SK-N-SH treated with all-trans-retinoic acid at 6 μM for 48 hours (cell line): ENCODE results near the gene TNIP1.

Experiments used
- ATAC-seq: fragments of 200-7000 bp; cut with Tn5 transposase; 3 replicates; pipeline ENCODE4 v1.9.1; 2020; ENCODE audit warnings: mild to moderate bottlenecking, moderate library complexity
- ARNTL ChIP-seq: fragments of 450-650 bp; formaldehyde crosslinking; IDR thresholded peaks from 2 replicates; pipeline ENCODE4 v1.5.0; 2020; ENCODE audit warnings: low read depth, mild to moderate bottlenecking, moderate library complexity, borderline replicate concordance
- BACH2 ChIP-seq: fragments of 250-450 bp; sonication (Bioruptor Pico); IDR thresholded peaks from 2 replicates; pipeline ENCODE4 v1.9.0; 2021; ENCODE audit warnings: mild to moderate bottlenecking, borderline replicate concordance
- CREB5 ChIP-seq: fragments of 250-450 bp; sonication (Bioruptor Pico); IDR thresholded peaks from 2 replicates; pipeline ENCODE4 v1.5.1; 2020; ENCODE audit warnings: low read depth, mild to moderate bottlenecking, moderate library complexity
- CSDC2 ChIP-seq: fragments of 250-450 bp; sonication (Bioruptor Pico); IDR thresholded peaks from 2 replicates; pipeline ENCODE4 v1.5.0; 2020; ENCODE audit warnings: mild to moderate bottlenecking, moderate library complexity
- CSRNP3 ChIP-seq: fragments of 250-450 bp; sonication (Bioruptor Pico); IDR thresholded peaks from 2 replicates; pipeline ENCODE4 v1.5.1; 2021; ENCODE audit warnings: mild to moderate bottlenecking, moderate library complexity
- ESRRG ChIP-seq: fragments of 250-450 bp; sonication (Bioruptor Pico); IDR thresholded peaks from 2 replicates; pipeline ENCODE4 v1.6.1; 2021; ENCODE audit warnings: mild to moderate bottlenecking
- GLIS3 ChIP-seq: fragments of 250-450 bp; sonication (Bioruptor Pico); IDR thresholded peaks from 2 replicates; pipeline ENCODE4 v1.5.0; 2020; ENCODE audit warnings: mild to moderate bottlenecking, moderate library complexity
- ISL1 ChIP-seq: fragments of 250-450 bp; sonication (Bioruptor Pico); IDR thresholded peaks from 2 replicates; pipeline ENCODE4 v2.1.2; 2022; ENCODE audit warnings: mild to moderate bottlenecking, moderate library complexity
- OSR1 ChIP-seq: fragments of 250-450 bp; sonication (Bioruptor Pico); IDR thresholded peaks from 2 replicates; pipeline ENCODE4 v1.8.0; 2022; ENCODE audit warnings: moderate library complexity, mild to moderate bottlenecking, inconsistent platforms
- PATZ1 ChIP-seq: fragments of 250-450 bp; sonication (Bioruptor Pico); IDR thresholded peaks from 2 replicates; pipeline ENCODE4 v1.8.0; 2020; ENCODE audit warnings: mild to moderate bottlenecking, moderate library complexity, borderline replicate concordance
- POU6F1 ChIP-seq: fragments of 250-450 bp; sonication (Bioruptor Pico); IDR thresholded peaks from 2 replicates; pipeline ENCODE4 v1.8.0; 2021; ENCODE audit warnings: low read depth, mild to moderate bottlenecking, moderate library complexity, borderline replicate concordance
- PPARA ChIP-seq: fragments of 250-450 bp; sonication (Bioruptor Pico); IDR thresholded peaks from 2 replicates; pipeline ENCODE4 v1.5.0; 2020; ENCODE audit warnings: mild to moderate bottlenecking, borderline replicate concordance
- RARB ChIP-seq: fragments of 250-450 bp; sonication (Bioruptor Pico); IDR thresholded peaks from 2 replicates; pipeline ENCODE4 v1.8.0; 2021; ENCODE audit warnings: mild to moderate bottlenecking, moderate library complexity
- SNAI2 ChIP-seq: fragments of 250-450 bp; sonication (Bioruptor Pico); IDR thresholded peaks from 2 replicates; pipeline ENCODE4 v1.5.0; 2020; ENCODE audit warnings: mild to moderate bottlenecking, moderate library complexity
- TOX ChIP-seq: fragments of 250-450 bp; sonication (Bioruptor Pico); IDR thresholded peaks from 2 replicates; pipeline ENCODE4 v1.8.0; 2021; ENCODE audit warnings: mild to moderate bottlenecking, moderate library complexity, borderline replicate concordance
- ZC3H10 ChIP-seq: fragments of 250-450 bp; sonication (Bioruptor Pico); IDR thresholded peaks from 2 replicates; pipeline ENCODE4 v1.5.1; 2021; ENCODE audit warnings: mild to moderate bottlenecking, moderate library complexity
- ZFP3 ChIP-seq: fragments of 250-450 bp; sonication (Bioruptor Pico); IDR thresholded peaks from 2 replicates; pipeline ENCODE4 v1.5.0; 2020; ENCODE audit warnings: mild to moderate bottlenecking, moderate library complexity
- ZFP30 ChIP-seq: fragments of 450-650 bp; formaldehyde crosslinking; IDR thresholded peaks from 2 replicates; pipeline ENCODE4 v1.5.0; 2022; ENCODE audit warnings: mild to moderate bottlenecking, moderate library complexity
- ZNF565 ChIP-seq: fragments of 450-650 bp; formaldehyde crosslinking; conservative IDR thresholded peaks from 2 replicates; pipeline ENCODE4 v1.5.0; 2020; ENCODE audit warnings: low read depth, mild to moderate bottlenecking, moderate library complexity
- ZNF70 ChIP-seq: fragments of 450-650 bp; formaldehyde crosslinking; IDR thresholded peaks from 2 replicates; pipeline ENCODE4 v1.5.0; 2020; ENCODE audit warnings: mild to moderate bottlenecking, moderate library complexity

TNIP1 gene

GRCh38 chr5:151126199-151126645 is 45.4 kb upstream of the TNIP1 start:
- TF ChIP-seq GLIS3 (CRISPR knock-in tag) (no peak), ZNF565 (CRISPR knock-in tag) (no peak), CREB5 (CRISPR knock-in tag) (no peak), TOX (CRISPR knock-in tag) (no peak), ZFP30 (CRISPR knock-in tag) (no peak), ESRRG (CRISPR knock-in tag) (no peak), ISL1 (no peak), ZFP3 (CRISPR knock-in tag) (no peak), PPARA (CRISPR knock-in tag) (no peak), SNAI2 (CRISPR knock-in tag) (no peak), RARB (CRISPR knock-in tag) (no peak), ARNTL (CRISPR knock-in tag) (no peak), OSR1 (no peak), ZC3H10 (CRISPR knock-in tag) (no peak), CSDC2 (CRISPR knock-in tag) (no peak), PATZ1 (no peak), POU6F1 (CRISPR knock-in tag) (no peak), ZNF70 (CRISPR knock-in tag) (no peak), BACH2 (CRISPR knock-in tag) (no peak), CSRNP3 (CRISPR knock-in tag) (no peak)
- ATAC-seq = peak; percentile 87

GRCh38 chr5:151125421-151125820 is 44.6 kb upstream of the TNIP1 start:
- no peak for ATAC-seq
- TF ChIP-seq RARB (CRISPR knock-in tag) (no peak), ESRRG (CRISPR knock-in tag) (no peak), ISL1 (no peak), ZC3H10 (CRISPR knock-in tag) (no peak), SNAI2 (CRISPR knock-in tag) (no peak), BACH2 (CRISPR knock-in tag) (no peak), PPARA (CRISPR knock-in tag) (no peak), CSRNP3 (CRISPR knock-in tag) (no peak), CREB5 (CRISPR knock-in tag) (no peak), ZNF565 (CRISPR knock-in tag) (no peak), ZFP3 (CRISPR knock-in tag) (no peak), TOX (CRISPR knock-in tag) (no peak), ZFP30 (CRISPR knock-in tag) (no peak)
